Measurements from ENCODE around the gene FCGBP. TPM values are rescaled to one million over a fixed set of nuclear protein-coding genes. Genes with fewer than 3 reads are reported as not detected.

The FCGBP gene
- total RNA-seq, 1 experiment from 2014 or later = 0.80 TPM

DNA sequence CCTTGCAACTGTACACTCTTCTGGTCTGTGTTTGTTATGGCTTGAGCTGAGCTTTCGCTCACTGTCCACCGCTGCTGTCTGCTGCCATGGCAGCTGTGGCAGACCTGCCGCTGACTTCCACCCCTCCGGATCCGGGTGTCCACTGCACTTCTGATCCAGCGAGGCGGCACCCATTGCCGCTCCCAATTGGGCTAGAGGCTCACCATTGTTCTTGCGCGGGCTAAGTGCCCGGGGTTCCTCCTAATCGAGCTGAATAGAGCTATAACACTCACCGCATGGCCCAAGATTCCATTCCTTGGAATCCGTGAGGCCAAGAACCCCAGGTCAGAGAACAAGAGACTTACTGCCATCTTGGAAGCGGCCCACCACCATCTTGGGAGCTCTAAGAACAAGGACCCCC is 34.4 kb upstream of the FCGBP start:
- POLR2A ChIA-PET (ENCODE audit: unreplicated experiment) = no interaction called here

DNA sequence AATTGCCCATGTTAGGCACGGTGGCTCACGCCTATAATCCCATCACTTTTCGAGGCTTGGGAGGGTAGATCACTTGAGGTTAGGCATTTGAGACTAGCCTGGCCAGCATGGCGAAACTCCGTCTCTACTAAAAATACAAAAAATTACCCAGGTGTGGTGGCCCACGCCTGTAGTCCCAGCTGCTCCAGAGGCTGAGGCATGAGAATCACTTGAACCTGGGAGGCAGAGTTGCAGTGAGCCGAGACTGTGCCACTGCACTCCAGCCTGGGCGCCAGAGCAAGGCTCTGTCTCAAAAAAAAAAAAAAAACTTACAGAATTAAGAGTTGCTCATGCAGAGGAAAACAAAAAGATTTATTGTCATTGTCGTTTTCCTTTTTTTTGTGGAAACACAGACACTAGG is 33.1 kb upstream of the FCGBP start:
- no peak overlapping the region for H3K4me3 ChIP-seq (ENCODE audit: low read length)
- no peaks in the 10 kb centered on the region for H4K20me1 ChIP-seq (ENCODE audit: low read length)
- peaks cover 28% of the 10 kb centered on the region for H3K79me2 ChIP-seq (ENCODE audit: low read length)
- BruUV-seq (replicated peaks) = no TSS peak
- no peaks in the 10 kb centered on the region for H3F3A ChIP-seq (ENCODE audit: low read length, unreplicated experiment)
- intact Hi-C loops (cut with micrococcal nuclease) = no loop called here
- H3K36me3 ChIP-seq (ENCODE audit: low read depth, low read length) = peaks cover 2% of the 10 kb centered on the region; the same call in 1 of the 2 replicates
- CTCF ChIA-PET = no interaction called here
- POLR2A ChIA-PET (ENCODE audit: unreplicated experiment) = no interaction called here
- no peak overlapping the region for H2AFZ ChIP-seq (ENCODE audit: low read length)
- H3K9me3 ChIP-seq (ENCODE audit: low read length) = no peaks in the 10 kb centered on the region
- H3K4me2 ChIP-seq (ENCODE audit: low read length) = no peak overlapping the region
- H3K27me3 ChIP-seq (ENCODE audit: low read length) = no peaks in the 10 kb centered on the region
- H3K9ac ChIP-seq (ENCODE audit: low read length) = no peak overlapping the region
- H3K4me1 ChIP-seq (ENCODE audit: insufficient read depth, low read length) = peaks cover 9% of the 10 kb centered on the region; the same call in 1 of the 2 replicates
- ATAC-seq (no peak), DNase-seq (no peak)
- no peak overlapping the region for H3K27ac ChIP-seq (ENCODE audit: low read length)
- TF ChIP-seq, protein P1, sequence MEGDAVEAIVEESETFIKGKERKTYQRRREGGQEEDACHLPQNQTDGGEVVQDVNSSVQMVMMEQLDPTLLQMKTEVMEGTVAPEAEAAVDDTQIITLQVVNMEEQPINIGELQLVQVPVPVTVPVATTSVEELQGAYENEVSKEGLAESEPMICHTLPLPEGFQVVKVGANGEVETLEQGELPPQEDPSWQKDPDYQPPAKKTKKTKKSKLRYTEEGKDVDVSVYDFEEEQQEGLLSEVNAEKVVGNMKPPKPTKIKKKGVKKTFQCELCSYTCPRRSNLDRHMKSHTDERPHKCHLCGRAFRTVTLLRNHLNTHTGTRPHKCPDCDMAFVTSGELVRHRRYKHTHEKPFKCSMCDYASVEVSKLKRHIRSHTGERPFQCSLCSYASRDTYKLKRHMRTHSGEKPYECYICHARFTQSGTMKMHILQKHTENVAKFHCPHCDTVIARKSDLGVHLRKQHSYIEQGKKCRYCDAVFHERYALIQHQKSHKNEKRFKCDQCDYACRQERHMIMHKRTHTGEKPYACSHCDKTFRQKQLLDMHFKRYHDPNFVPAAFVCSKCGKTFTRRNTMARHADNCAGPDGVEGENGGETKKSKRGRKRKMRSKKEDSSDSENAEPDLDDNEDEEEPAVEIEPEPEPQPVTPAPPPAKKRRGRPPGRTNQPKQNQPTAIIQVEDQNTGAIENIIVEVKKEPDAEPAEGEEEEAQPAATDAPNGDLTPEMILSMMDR (conservative IDR thresholded peaks at IDR 0.05; ENCODE audit: low read depth, low read length) = no peak
- TF ChIP-seq EZH2phosphoT487 (IDR thresholded peaks at IDR 0.05; ENCODE audit: borderline replicate concordance, low read length) = no peak
- no peak for TF ChIP-seq EZH2 (IDR thresholded peaks at IDR 0.05; ENCODE audit: low read length, unreplicated experiment)
- no peaks in the 10 kb centered on the region for H3K9me2 ChIP-seq (replicated peaks; ENCODE audit: low read length)

More for the DNA sequence above, 34.4 kb upstream of the FCGBP start:
- peaks cover 9% of the 10 kb centered on the region; the same call in 1 of the 2 replicates for H3K4me1 ChIP-seq (ENCODE audit: insufficient read depth, low read length)
- CTCF ChIA-PET = no interaction called here
- no peaks in the 10 kb centered on the region for H3K9me2 ChIP-seq (replicated peaks; ENCODE audit: low read length)
- no peak overlapping the region for H2AFZ ChIP-seq (ENCODE audit: low read length)
- intact Hi-C loops (cut with micrococcal nuclease) = no loop called here
- H3K79me2 ChIP-seq (ENCODE audit: low read length) = peaks cover 40% of the 10 kb centered on the region
- TF ChIP-seq EZH2 (IDR thresholded peaks at IDR 0.05; ENCODE audit: low read length, unreplicated experiment) (no peak), EZH2phosphoT487 (IDR thresholded peaks at IDR 0.05; ENCODE audit: borderline replicate concordance, low read length) (no peak)
- TF ChIP-seq, protein P1 (conservative IDR thresholded peaks at IDR 0.05; ENCODE audit: low read depth, low read length) = no peak
- H3K4me3 ChIP-seq (ENCODE audit: low read length) = no peak overlapping the region
- no peak overlapping the region for H3K4me2 ChIP-seq (ENCODE audit: low read length)
- H3K9me3 ChIP-seq (ENCODE audit: low read length) = no peaks in the 10 kb centered on the region
- peaks cover 12% of the 10 kb centered on the region for H3K36me3 ChIP-seq (ENCODE audit: low read depth, low read length)
- no peak overlapping the region for H3K27ac ChIP-seq (ENCODE audit: low read length)
- H4K20me1 ChIP-seq (ENCODE audit: low read length) = no peaks in the 10 kb centered on the region
- no peak overlapping the region for H3K9ac ChIP-seq (ENCODE audit: low read length)
- no peak for ATAC-seq
- no peaks in the 10 kb centered on the region for H3F3A ChIP-seq (ENCODE audit: low read length, unreplicated experiment)
- BruUV-seq (replicated peaks) = no TSS peak
- no peak for DNase-seq
- H3K27me3 ChIP-seq (ENCODE audit: low read length) = no peaks in the 10 kb centered on the region

DNA sequence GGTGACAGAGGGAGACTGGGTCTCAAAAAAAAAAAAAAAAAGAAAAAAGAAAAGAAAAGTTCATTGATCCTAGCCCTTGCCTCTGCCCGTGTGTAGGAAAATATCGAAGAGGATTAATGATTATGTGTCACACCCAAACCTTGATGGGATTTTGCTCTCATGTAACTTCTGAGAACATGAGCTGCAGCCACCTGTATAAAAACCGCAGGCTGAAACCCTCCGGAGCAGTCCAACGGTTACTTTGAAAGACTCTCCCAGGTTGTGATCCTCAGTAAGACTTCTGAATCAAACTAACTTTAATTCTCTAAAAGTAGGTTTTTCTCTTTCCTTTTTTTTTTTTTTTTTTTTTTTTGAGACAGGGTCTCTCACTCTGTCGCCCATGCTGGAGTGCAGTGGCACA is 32.2 kb upstream of the FCGBP start:
- Histone ChIP-seq H3K27me3 (ENCODE audit: low read length) (no peaks in the 10 kb centered on the region), H3K9ac (ENCODE audit: low read length) (no peak overlapping the region), H3K4me1 (ENCODE audit: insufficient read depth, low read length) (peaks cover 9% of the 10 kb centered on the region; the same call in 1 of the 2 replicates), H3K79me2 (ENCODE audit: low read length) (peaks cover 20% of the 10 kb centered on the region), H2AFZ (ENCODE audit: low read length) (no peak overlapping the region), H3K27ac (ENCODE audit: low read length) (no peak overlapping the region), H3K36me3 (ENCODE audit: low read depth, low read length) (no peaks in the 10 kb centered on the region), H3K4me3 (ENCODE audit: low read length) (no peak overlapping the region), H4K20me1 (ENCODE audit: low read length) (no peaks in the 10 kb centered on the region), H3K9me3 (ENCODE audit: low read length) (no peaks in the 10 kb centered on the region), H3K9me2 (replicated peaks; ENCODE audit: low read length) (no peaks in the 10 kb centered on the region), H3F3A (ENCODE audit: low read length, unreplicated experiment) (no peaks in the 10 kb centered on the region), H3K4me2 (ENCODE audit: low read length) (no peak overlapping the region)
- POLR2A ChIA-PET (ENCODE audit: unreplicated experiment) = no interaction called here
- intact Hi-C loops (cut with micrococcal nuclease) = no loop called here
- no peak for DNase-seq
- TF ChIP-seq, protein P1 (conservative IDR thresholded peaks at IDR 0.05; ENCODE audit: low read depth, low read length) = no peak
- TF ChIP-seq EZH2 (IDR thresholded peaks at IDR 0.05; ENCODE audit: low read length, unreplicated experiment) (no peak), EZH2phosphoT487 (IDR thresholded peaks at IDR 0.05; ENCODE audit: borderline replicate concordance, low read length) (no peak)
- CTCF ChIA-PET = no interaction called here
- ATAC-seq = no peak
- BruUV-seq (replicated peaks) = no TSS peak
